Osteoblast (primary cell): ENCODE results near the gene NFAT5. TPM values are rescaled to one million over a fixed set of nuclear protein-coding genes. Genes with fewer than 3 reads are reported as not detected.
"Not testable (repeated sequence)": the region's sequence is repeated elsewhere in the genome, so short reads cannot be mapped to it uniquely, and the experiment has no call there.

Source experiments
- DNase-seq: peaks from one replicate; pipeline ENCODE4 v3.0.0; 2011; ENCODE audit warnings: low spot score, mixed read lengths; ENCODE audit not compliant: insufficient read length; ENCODE audit errors: missing footprints
- H2AFZ ChIP-seq: 2 replicates; pipeline ENCODE4 v1.6.0; 2011; ENCODE audit warnings: mild to moderate bottlenecking, low read length
- H3K27ac ChIP-seq: 2 replicates; pipeline ENCODE4 v1.5.1; 2011; ENCODE audit warnings: mild to moderate bottlenecking, low read depth, low read length, moderate library complexity
- H3K27me3 ChIP-seq: 2 replicates; pipeline ENCODE4 v1.6.0; 2012; ENCODE audit warnings: mild to moderate bottlenecking, control low read depth, inconsistent platforms, low read length, moderate library complexity; ENCODE audit not compliant: insufficient read depth
- H3K36me3 ChIP-seq: 2 replicates; pipeline ENCODE4 v1.5.1; 2011; ENCODE audit warnings: mild to moderate bottlenecking, low read length, control low read depth, moderate library complexity; ENCODE audit not compliant: insufficient read depth
- H3K4me1 ChIP-seq: 2 replicates; pipeline ENCODE4 v1.5.1; 2011; ENCODE audit warnings: mild to moderate bottlenecking, low read length, control low read depth, moderate library complexity; ENCODE audit not compliant: insufficient read depth
- H3K4me2 ChIP-seq: 2 replicates; pipeline ENCODE4 v1.6.0; 2011; ENCODE audit warnings: mild to moderate bottlenecking, low read length; ENCODE audit not compliant: insufficient read depth
- H3K4me3 ChIP-seq: fragments of 200-600 bp; sonication (generic); 3 replicates; pipeline ENCODE4 v1.5.1; 2012; ENCODE audit warnings: mild to moderate bottlenecking, low read length, inconsistent platforms; ENCODE audit not compliant: insufficient read depth
- H3K79me2 ChIP-seq: 2 replicates; pipeline ENCODE4 v1.6.0; 2012; ENCODE audit warnings: mild to moderate bottlenecking, low read length, control low read depth, inconsistent platforms; ENCODE audit not compliant: insufficient read depth
- H3K9me3 ChIP-seq: 2 replicates; pipeline ENCODE4 v1.5.1; 2011; ENCODE audit warnings: low read depth, low read length, control low read depth
- H4K20me1 ChIP-seq: 2 replicates; pipeline ENCODE4 v1.6.0; 2012; ENCODE audit warnings: mild to moderate bottlenecking, low read length, control low read depth; ENCODE audit not compliant: insufficient read depth
- total RNA-seq: library from RNA; depleted of rRNA; stranded (reverse); fragments of >200 nt; gene quantifications from 2 replicates; pipeline ENCODE4 v1.2.3, GENCODE V29; 2012
- TF ChIP-seq, protein P1 (sequence below): IDR thresholded peaks from 2 replicates; pipeline ENCODE4 v1.5.1; 2011; ENCODE audit warnings: mild to moderate bottlenecking, low read depth, low read length, moderate library complexity; ENCODE audit errors: extremely low read depth

The NFAT5 gene
- total RNA-seq, 1 donor, result 29.3 TPM

DNA sequence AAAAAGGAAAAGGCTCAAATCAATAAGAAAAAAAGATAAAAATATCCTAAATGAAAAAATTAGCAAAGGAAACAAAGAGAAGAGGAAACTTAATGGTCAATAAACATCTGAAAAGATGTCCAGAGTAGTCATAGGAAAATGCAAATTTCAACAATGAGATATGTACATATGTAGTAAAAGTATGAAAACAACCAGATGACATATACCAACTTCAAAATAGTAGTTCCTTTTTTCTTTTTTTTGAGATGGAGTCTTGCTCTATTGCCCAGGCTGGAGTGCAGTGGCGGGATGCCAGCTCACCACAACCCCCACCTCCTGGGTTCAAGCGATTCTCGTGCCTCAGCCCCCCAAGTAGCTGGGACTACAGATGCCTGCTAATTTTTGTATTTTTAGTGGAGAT is 21.7 kb upstream of the NFAT5 start:
- TF ChIP-seq, protein P1, sequence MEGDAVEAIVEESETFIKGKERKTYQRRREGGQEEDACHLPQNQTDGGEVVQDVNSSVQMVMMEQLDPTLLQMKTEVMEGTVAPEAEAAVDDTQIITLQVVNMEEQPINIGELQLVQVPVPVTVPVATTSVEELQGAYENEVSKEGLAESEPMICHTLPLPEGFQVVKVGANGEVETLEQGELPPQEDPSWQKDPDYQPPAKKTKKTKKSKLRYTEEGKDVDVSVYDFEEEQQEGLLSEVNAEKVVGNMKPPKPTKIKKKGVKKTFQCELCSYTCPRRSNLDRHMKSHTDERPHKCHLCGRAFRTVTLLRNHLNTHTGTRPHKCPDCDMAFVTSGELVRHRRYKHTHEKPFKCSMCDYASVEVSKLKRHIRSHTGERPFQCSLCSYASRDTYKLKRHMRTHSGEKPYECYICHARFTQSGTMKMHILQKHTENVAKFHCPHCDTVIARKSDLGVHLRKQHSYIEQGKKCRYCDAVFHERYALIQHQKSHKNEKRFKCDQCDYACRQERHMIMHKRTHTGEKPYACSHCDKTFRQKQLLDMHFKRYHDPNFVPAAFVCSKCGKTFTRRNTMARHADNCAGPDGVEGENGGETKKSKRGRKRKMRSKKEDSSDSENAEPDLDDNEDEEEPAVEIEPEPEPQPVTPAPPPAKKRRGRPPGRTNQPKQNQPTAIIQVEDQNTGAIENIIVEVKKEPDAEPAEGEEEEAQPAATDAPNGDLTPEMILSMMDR, result no peak
- peaks cover 4% of the 10 kb centered on the region for H3K4me1 ChIP-seq

DNA sequence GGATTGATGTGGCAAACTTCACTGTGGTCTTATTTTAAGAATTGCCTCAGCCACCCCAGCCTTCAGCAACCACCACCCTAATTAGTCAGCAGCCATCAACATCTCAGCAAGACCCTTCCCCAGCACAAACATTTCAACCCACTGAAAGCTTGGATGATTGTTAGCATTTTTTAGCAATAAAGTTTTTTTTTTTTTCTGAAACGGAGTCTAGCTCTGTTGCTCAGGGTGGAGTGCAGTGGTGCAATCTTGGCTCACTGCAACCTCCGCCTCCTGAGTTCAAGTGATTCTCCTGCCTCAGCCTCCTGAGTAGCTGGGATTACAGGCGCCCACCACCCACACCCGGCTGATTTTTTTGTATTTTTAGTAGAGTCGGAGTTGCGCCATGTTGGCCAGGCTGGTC is 19.1 kb upstream of the NFAT5 start:
- H3K79me2 ChIP-seq, H3K4me3 ChIP-seq, H3K4me2 ChIP-seq, H3K4me1 ChIP-seq, H3K27ac ChIP-seq, H3K9me3 ChIP-seq, H3K36me3 ChIP-seq, H4K20me1 ChIP-seq, DNase-seq, H3K27me3 ChIP-seq, H2AFZ ChIP-seq: not testable (repeated sequence)

More for the DNA sequence above, 21.7 kb upstream of the NFAT5 start:
- H3K9me3 ChIP-seq, result no peaks in the 10 kb centered on the region
- no peak overlapping the region for H3K4me2 ChIP-seq
- no peaks in the 10 kb centered on the region for H3K27me3 ChIP-seq
- H3K27ac ChIP-seq, result no peak overlapping the region
- H2AFZ ChIP-seq, result no peak overlapping the region
- DNase-seq, result no peak
- H3K36me3 ChIP-seq, result no peaks in the 10 kb centered on the region
- no peaks in the 10 kb centered on the region for H3K79me2 ChIP-seq
- H3K4me3 ChIP-seq, result no peak overlapping the region
- no peaks in the 10 kb centered on the region for H4K20me1 ChIP-seq

DNA sequence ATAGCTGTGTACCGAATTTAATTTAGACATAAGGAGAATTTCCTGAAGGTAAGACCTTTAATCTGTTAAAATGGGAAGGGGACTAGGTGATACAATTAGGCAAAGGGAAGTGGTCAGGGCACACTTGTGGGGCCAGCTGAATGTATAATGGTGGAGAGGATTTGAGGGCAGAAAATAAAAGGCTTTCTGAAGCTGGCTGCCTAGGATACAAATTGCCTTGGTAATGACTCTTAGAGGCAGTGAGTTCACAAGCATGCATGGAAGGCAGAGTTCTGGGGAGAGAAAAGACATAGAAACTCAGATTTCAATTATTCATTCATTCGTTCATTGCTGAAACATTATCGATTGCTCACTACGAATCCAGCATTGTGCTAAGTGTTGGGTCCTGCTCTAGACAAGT is 12.4 kb upstream of the NFAT5 start:
- no peaks in the 10 kb centered on the region for H3K9me3 ChIP-seq
- H4K20me1 ChIP-seq, result no peaks in the 10 kb centered on the region
- H3K27ac ChIP-seq, result no peak overlapping the region
- no peak overlapping the region for H3K4me2 ChIP-seq
- no peak overlapping the region for H3K4me3 ChIP-seq
- no peak overlapping the region for H2AFZ ChIP-seq
- H3K79me2 ChIP-seq, result no peaks in the 10 kb centered on the region
- H3K36me3 ChIP-seq, result no peaks in the 10 kb centered on the region
- no peaks in the 10 kb centered on the region for H3K27me3 ChIP-seq
- H3K4me1 ChIP-seq, result no peaks in the 10 kb centered on the region
- TF ChIP-seq, protein P1, result no peak
- DNase-seq, result no peak

DNA sequence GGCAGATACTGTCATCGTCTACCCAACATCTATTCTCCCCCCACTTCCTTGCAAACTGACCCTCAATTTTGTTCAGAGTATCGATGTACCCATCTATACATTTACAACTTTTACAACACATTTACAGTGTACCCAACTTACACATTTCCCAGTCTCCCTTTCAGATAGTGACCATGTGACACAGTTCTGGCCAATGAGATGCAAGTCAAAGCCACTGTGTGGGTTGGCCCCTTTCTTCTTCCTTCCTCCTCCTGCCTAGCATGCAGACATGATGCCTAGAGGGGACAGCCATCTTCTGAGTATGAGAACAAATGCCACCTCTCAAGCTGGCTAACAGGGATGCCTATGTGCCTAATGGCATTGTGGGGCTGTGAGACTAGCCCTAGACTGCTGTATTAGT is 11.3 kb upstream of the NFAT5 start:
- Histone ChIP-seq H3K9me3 (no peaks in the 10 kb centered on the region), H3K79me2 (no peaks in the 10 kb centered on the region), H3K27ac (no peak overlapping the region), H3K4me2 (no peak overlapping the region), H3K4me3 (no peak overlapping the region), H3K27me3 (no peaks in the 10 kb centered on the region), H3K4me1 (no peaks in the 10 kb centered on the region), H4K20me1 (no peaks in the 10 kb centered on the region), H2AFZ (no peak overlapping the region), H3K36me3 (no peaks in the 10 kb centered on the region)
- TF ChIP-seq, protein P1, result no peak
- DNase-seq, result no peak
